Mammary epithelial cell (primary cell): Measurements from ENCODE around the gene MXI1.

Experiments used
- EZH2 ChIP-seq: IDR thresholded peaks from 2 replicates; pipeline ENCODE4 v1.6.1; 2012; ENCODE audit warnings: low read length, inconsistent platforms, borderline replicate concordance
- TF ChIP-seq, protein P1 (sequence below), 2 donors: IDR thresholded peaks in 1 of 2; conservative IDR thresholded peaks in 1 of 2; 2 replicates each; pipeline ENCODE4 v1.5.1; 2011 to 2012; ENCODE audit warnings: inconsistent platforms in 2 of 2, low read length in 2 of 2, mild to moderate bottlenecking in 2 of 2, control low read depth in 1 of 2, low read depth in 1 of 2; ENCODE audit not compliant: insufficient read depth in 1 of 2; ENCODE audit errors: extremely low read depth in 1 of 2

GRCh38 chr10:110306452-110306768 lies 99.0 kb downstream of the MXI1 start:
- TF ChIP-seq, protein P1, sequence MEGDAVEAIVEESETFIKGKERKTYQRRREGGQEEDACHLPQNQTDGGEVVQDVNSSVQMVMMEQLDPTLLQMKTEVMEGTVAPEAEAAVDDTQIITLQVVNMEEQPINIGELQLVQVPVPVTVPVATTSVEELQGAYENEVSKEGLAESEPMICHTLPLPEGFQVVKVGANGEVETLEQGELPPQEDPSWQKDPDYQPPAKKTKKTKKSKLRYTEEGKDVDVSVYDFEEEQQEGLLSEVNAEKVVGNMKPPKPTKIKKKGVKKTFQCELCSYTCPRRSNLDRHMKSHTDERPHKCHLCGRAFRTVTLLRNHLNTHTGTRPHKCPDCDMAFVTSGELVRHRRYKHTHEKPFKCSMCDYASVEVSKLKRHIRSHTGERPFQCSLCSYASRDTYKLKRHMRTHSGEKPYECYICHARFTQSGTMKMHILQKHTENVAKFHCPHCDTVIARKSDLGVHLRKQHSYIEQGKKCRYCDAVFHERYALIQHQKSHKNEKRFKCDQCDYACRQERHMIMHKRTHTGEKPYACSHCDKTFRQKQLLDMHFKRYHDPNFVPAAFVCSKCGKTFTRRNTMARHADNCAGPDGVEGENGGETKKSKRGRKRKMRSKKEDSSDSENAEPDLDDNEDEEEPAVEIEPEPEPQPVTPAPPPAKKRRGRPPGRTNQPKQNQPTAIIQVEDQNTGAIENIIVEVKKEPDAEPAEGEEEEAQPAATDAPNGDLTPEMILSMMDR (conservative IDR thresholded peaks at IDR 0.05 in 1 of 2, IDR thresholded peaks at IDR 0.05 in 1 of 2; ENCODE audit: extremely low read depth in 1 of 2, insufficient read depth in 1 of 2, low read depth in 1 of 2, low read length in 2 of 2) = no peak
- no peak for TF ChIP-seq EZH2
